Measurements from ENCODE around the gene ARHGEF37. TPM values are rescaled to one million over a fixed set of nuclear protein-coding genes. Genes with fewer than 3 reads are reported as not detected.
A peak's percentile ranks its signal among the peaks of the same experiment; 100 is the strongest.

The ARHGEF37 gene
- total and polyA plus RNA-seq, 2 of the 8 experiments (the other 6 are each of a cell fraction or from before 2014, with no cell fraction given): 0.21 to 0.48 TPM

GRCh38 chr5:149605998-149606724 is 24.9 kb downstream of the ARHGEF37 start:
- Histone ChIP-seq H4K8ac (ENCODE audit: extremely low read depth, insufficient read depth, low read length) (no peak overlapping the region), H3K9me3 (ENCODE audit: insufficient read depth in 2 of 2, low read depth in 1 of 2, low read length in 1 of 2) (peaks cover 2 to 3% of the 10 kb centered on the region in 2 experiments), H2BK15ac (ENCODE audit: low read length) (no peak overlapping the region), H3K79me2 (ENCODE audit: control insufficient read depth in 1 of 2, insufficient read depth in 2 of 2, low read length in 2 of 2) (no peaks in the 10 kb centered on the region), H3K23ac (ENCODE audit: insufficient read length) (no peak overlapping the region), H4K20me1 (replicated peaks in 1 of 2; ENCODE audit: control insufficient read depth in 1 of 2, insufficient read depth in 2 of 2, low read length in 2 of 2) (no peaks in the 10 kb centered on the region), H2AFZ (ENCODE audit: low read length) (0 out of 2 replicates have a peak overlapping the region, but pooled peaks have one; percentile 17), H2BK120ac (replicated peaks; ENCODE audit: low read depth, low read length) (no peak overlapping the region), H2BK12ac (ENCODE audit: low read depth, low read length) (no peak overlapping the region), H2AK5ac (ENCODE audit: low read depth, low read length) (no peak overlapping the region), H3K27ac (ENCODE audit: low read depth, low read length) (no peak overlapping the region), H3K14ac (ENCODE audit: insufficient read length) (no peak overlapping the region), H3K36me3 (ENCODE audit: control insufficient read depth in 2 of 4, insufficient read depth in 4 of 4, low read length in 3 of 4) (no peaks in the 10 kb centered on the region), H3K4me1 (replicated peaks in 1 of 4; ENCODE audit: control insufficient read depth in 3 of 4, insufficient read depth in 4 of 4, low read length in 3 of 4) (no peaks in the 10 kb centered on the region), H4K91ac (replicated peaks; ENCODE audit: insufficient read length, low read length) (no peak overlapping the region), H3K18ac (ENCODE audit: extremely low read depth, low read length) (no peak overlapping the region), H3K79me1 (ENCODE audit: low read depth, low read length) (no peaks in the 10 kb centered on the region), H3K27me3 (replicated peaks in 1 of 4; ENCODE audit: control insufficient read depth in 3 of 4, extremely low read depth in 1 of 4, insufficient read depth in 3 of 4, low read length in 3 of 4) (no peaks in the 10 kb centered on the region), H2BK20ac (ENCODE audit: low read length) (no peak overlapping the region), H3K4me3 (ENCODE audit: extremely low read depth in 1 of 4, insufficient read depth in 2 of 4, low read depth in 3 of 4, low read length in 4 of 4) (no peak overlapping the region), H3K4ac (replicated peaks; ENCODE audit: insufficient read length, low read depth, low read length) (no peak overlapping the region), H3K9ac (replicated peaks in 1 of 4; ENCODE audit: extremely low read depth in 1 of 4, low read depth in 3 of 4, low read length in 3 of 4) (no peak overlapping the region), H3K56ac (replicated peaks; ENCODE audit: insufficient read length, low read depth, low read length) (no peak overlapping the region), H4K5ac (ENCODE audit: insufficient read length, low read depth, low read length) (no peak overlapping the region), H3K4me2 (ENCODE audit: insufficient read depth in 1 of 2, low read depth in 2 of 2, low read length in 2 of 2) (no peak overlapping the region), H3K23me2 (ENCODE audit: low read depth, low read length) (no peaks in the 10 kb centered on the region), H2BK5ac (ENCODE audit: low read depth, low read length) (no peak overlapping the region)
- 91% methylated on average over 11 of the region's 11 CpGs; no CpG with 5 or more reads in 1 of the 2 experiments for WGBS, 2 experiments (ENCODE audit: extremely low coverage in 1 of 2, insufficient coverage in 1 of 2, insufficient read length in 1 of 2, insufficient replicate concordance in 2 of 2, low coverage in 1 of 2, low lambda C conversion rate in 2 of 2, missing lambda C conversion rate in 1 of 2)
- ChIA-PET CTCF (ENCODE audit: partially characterized antibody) (interaction anchor here (0.6 to 2.4 kb wide), 7 partner anchors 9 to 336 kb away, joined by 3 to 10 read pairs (median 3); no protein-coding TSS in a partner anchor), POLR2A (ENCODE audit: partially characterized antibody) (interaction anchor here (1.3 kb wide), 1 partner anchor 292 kb away, joined by 3 read pairs; no protein-coding TSS in a partner anchor)
- DNase-seq (ENCODE audit: low read depth in 1 of 2, low spot score in 2 of 2) (no peak), FAIRE-seq (no peak)
- TF ChIP-seq CREB1 (IDR thresholded peaks at IDR 0.05): no peak
- no peak for TF ChIP-seq CHD1 (IDR thresholded peaks at IDR 0.05; ENCODE audit: low read depth, low read length)
- no peak for TF ChIP-seq TAF1 (IDR thresholded peaks at IDR 0.05; ENCODE audit: low read depth, low read length)
- TF ChIP-seq POLR2A (IDR thresholded peaks at IDR 0.05; ENCODE audit: control extremely low read depth in 1 of 2, low read depth in 2 of 2, low read length in 2 of 2): no peak
- TF ChIP-seq, protein P1, sequence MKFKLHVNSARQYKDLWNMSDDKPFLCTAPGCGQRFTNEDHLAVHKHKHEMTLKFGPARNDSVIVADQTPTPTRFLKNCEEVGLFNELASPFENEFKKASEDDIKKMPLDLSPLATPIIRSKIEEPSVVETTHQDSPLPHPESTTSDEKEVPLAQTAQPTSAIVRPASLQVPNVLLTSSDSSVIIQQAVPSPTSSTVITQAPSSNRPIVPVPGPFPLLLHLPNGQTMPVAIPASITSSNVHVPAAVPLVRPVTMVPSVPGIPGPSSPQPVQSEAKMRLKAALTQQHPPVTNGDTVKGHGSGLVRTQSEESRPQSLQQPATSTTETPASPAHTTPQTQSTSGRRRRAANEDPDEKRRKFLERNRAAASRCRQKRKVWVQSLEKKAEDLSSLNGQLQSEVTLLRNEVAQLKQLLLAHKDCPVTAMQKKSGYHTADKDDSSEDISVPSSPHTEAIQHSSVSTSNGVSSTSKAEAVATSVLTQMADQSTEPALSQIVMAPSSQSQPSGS (IDR thresholded peaks at IDR 0.05; ENCODE audit: low read length): no peak
- TF ChIP-seq POU5F1 (IDR thresholded peaks at IDR 0.05; ENCODE audit: low read depth, low read length): no peak
- no peak for TF ChIP-seq NANOG (IDR thresholded peaks at IDR 0.05; ENCODE audit: insufficient read depth, low read depth, low read length, poor library complexity, severe bottlenecking)
- no peak for TF ChIP-seq RFX5 (IDR thresholded peaks at IDR 0.05; ENCODE audit: borderline replicate concordance, low read depth, low read length)
- TF ChIP-seq RNF2 (IDR thresholded peaks at IDR 0.05; ENCODE audit: borderline replicate concordance, low read depth, low read length, missing control alignments, poor library complexity, severe bottlenecking): no peak
- TF ChIP-seq SAP30 (IDR thresholded peaks at IDR 0.05; ENCODE audit: insufficient read depth, insufficient replicate concordance, low read length): no peak
- TF ChIP-seq BCL11A (IDR thresholded peaks at IDR 0.05; ENCODE audit: low read depth in 2 of 2, low read length in 2 of 2): no peak
